Tibial artery (tissue), 4 donors: ENCODE data around the gene CSPG4.
"Not testable (repeated sequence)": the region's sequence is repeated elsewhere in the genome, so short reads cannot be mapped to it uniquely, and the experiment has no call there.

ENCODE experiments used
- DNase-seq, 2 donors: peaks; one replicate each; pipeline ENCODE4 v3.0.0-alpha.2; 2019
- H3K27ac ChIP-seq, 2 donors: fragments of 200-600 bp; sonication (generic) in 1 of 2; 1 replicate in 1 of 2; 2 replicates in 1 of 2; pipeline ENCODE4 v1.5.1; 2018 to 2019; ENCODE audit warnings: mild to moderate bottlenecking in 1 of 2
- H3K27me3 ChIP-seq, 2 donors: fragments of 200-600 bp; sonication (generic) in 1 of 2; one replicate each; pipeline versions ENCODE4 v1.5.1 to v1.6.0; 2016 to 2019
- H3K36me3 ChIP-seq, 3 donors: fragments of 200-600 bp; sonication (generic) in 2 of 3; one replicate each; pipeline ENCODE4 v1.5.1; 2016 to 2019; ENCODE audit warnings: mild to moderate bottlenecking in 2 of 3
- H3K4me1 ChIP-seq, 4 donors: fragments of 200-600 bp; sonication (generic) in 2 of 4; 1 replicate in 3 of 4; 2 replicates in 1 of 4; pipeline ENCODE4 v1.5.1; 2016 to 2019
- H3K4me3 ChIP-seq, 2 donors: fragments of 200-600 bp; sonication (generic) in 1 of 2; 1 replicate in 1 of 2; 2 replicates in 1 of 2; pipeline ENCODE4 v1.5.1; 2018 to 2019; ENCODE audit warnings: mild to moderate bottlenecking in 2 of 2
- H3K9me3 ChIP-seq, 3 donors: fragments of 200-600 bp; sonication (generic) in 1 of 3; one replicate each; pipeline ENCODE4 v1.5.1; 2016 to 2019
- CTCF ChIP-seq, 2 experiments: fragments of 200-600 bp in 1 of 2; fragments of 450-650 bp in 1 of 2; IDR thresholded peaks; one replicate each; pipeline ENCODE4 v1.5.1; 2017 to 2019; ENCODE audit warnings: antibody characterized with exemption in 2 of 2, mild to moderate bottlenecking in 1 of 2, moderate library complexity in 1 of 2
- intact Hi-C: fragments of 100-400 bp; cut with DNase I; formaldehyde crosslinking; loops from one replicate; pipeline ENCODE4 v1.15.0; 2023; ENCODE audit warnings: low total_unique reads

The CSPG4 gene

DNA sequence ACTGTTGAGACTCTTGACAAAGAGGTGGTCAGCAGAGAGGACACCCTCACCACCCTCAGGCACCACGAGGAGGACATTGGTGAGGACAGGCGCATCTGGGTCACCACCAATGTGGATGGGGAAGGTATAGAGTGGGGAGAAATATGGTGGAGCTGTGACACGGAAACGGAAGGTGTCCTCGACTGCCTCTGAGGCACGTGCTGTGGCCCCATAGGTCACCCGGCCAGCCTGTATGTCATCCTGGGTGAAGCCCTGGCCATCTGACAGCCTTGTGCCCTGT lies 24.4 kb downstream of the CSPG4 start:
- H3K9me3 ChIP-seq = no peaks in the 10 kb centered on the region
- no peak for DNase-seq
- no peak overlapping the region for H3K4me3 ChIP-seq
- H3K36me3 ChIP-seq = peaks cover 81 to 95% (median 87%) of the 10 kb centered on the region in 3 donors
- intact Hi-C loops = no loop called here
- no peak for TF ChIP-seq CTCF (IDR thresholded peaks at IDR 0.05)
- H3K27ac ChIP-seq = peak overlapping the region in 1 of 2 donors; percentile 67
- H3K27me3 ChIP-seq = no peaks in the 10 kb centered on the region
- peaks cover 0 to 41% (median 26%) of the 10 kb centered on the region in 4 donors for H3K4me1 ChIP-seq

- H3K36me3 ChIP-seq = peaks cover 83 to 97% (median 91%) of the 10 kb centered on the region in 3 donors
- H3K27ac ChIP-seq = peak overlapping the region; percentile 51 to 67
- TF ChIP-seq CTCF (IDR thresholded peaks at IDR 0.05) = no peak
- no peaks in the 10 kb centered on the region for H3K27me3 ChIP-seq
- intact Hi-C loops = no loop called here
- H3K4me1 ChIP-seq = peaks cover 0 to 38% (median 25%) of the 10 kb centered on the region in 4 donors
- H3K4me3 ChIP-seq = no peak overlapping the region
- no peak for DNase-seq
- H3K9me3 ChIP-seq = no peaks in the 10 kb centered on the region
These were observed 25.0 kb downstream of the CSPG4 start for GRCh38 chr15:75687486-75688277.

DNA sequence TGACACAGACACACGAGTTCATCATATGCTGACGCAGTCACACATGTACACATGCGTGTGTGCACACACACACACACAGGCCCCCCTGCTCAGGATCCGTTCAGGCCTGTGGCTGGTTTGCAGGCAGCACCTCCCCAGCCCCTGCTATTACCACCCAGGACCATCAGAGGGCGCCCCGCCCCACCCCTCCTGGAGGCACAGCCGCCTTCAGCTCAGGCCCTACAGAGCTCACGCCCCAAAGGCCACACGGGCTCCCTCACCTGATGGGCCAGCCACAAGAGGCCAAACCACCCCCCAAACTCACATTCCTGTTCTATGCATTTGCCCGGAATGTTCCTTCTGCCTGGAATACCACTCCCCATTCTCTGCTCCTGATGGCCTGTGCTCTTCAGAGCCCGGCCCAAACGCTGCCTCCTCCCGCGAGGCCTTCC lies 26.4 kb downstream of the CSPG4 start:
- peak; percentile 71 to 91 for DNase-seq
- Histone ChIP-seq H3K4me1 (peaks cover 0 to 33% (median 25%) of the 10 kb centered on the region in 4 donors), H3K36me3 (peaks cover 84 to 97% (median 91%) of the 10 kb centered on the region in 3 donors), H3K27ac (peak overlapping the region; percentile 51 to 67)
- H3K27me3 ChIP-seq, H3K4me3 ChIP-seq, intact Hi-C loops, H3K9me3 ChIP-seq: not testable (repeated sequence)
- peak; percentile 86 to 92 for TF ChIP-seq CTCF (IDR thresholded peaks at IDR 0.05)

DNA sequence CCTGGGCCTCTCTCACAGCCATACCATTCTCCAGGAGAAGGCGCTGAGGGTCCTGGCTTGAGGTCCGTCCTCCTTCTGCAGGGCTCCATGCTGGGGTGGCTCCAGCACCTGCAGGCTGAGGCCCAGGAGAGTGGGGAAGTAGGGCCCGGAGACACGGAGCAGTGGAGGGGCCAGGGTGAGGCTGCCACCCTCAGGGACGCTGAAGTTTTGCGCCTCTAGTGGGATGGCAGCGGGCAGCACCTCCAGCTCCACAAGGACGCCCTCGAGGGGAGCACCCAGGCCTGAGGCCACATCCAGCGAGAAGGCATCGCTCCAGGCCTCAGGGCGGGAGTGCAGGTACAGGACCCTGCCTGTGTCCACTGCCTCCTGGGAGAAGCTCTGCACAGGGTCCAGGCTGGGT lies 27.5 kb downstream of the CSPG4 start:
- Histone ChIP-seq H3K4me1 (peaks cover 0 to 33% (median 25%) of the 10 kb centered on the region in 4 donors), H3K27me3 (no peaks in the 10 kb centered on the region), H3K4me3 (no peak overlapping the region), H3K36me3 (peaks cover 84 to 97% (median 91%) of the 10 kb centered on the region in 3 donors), H3K27ac (peak overlapping the region in 1 of 2 donors; percentile 67), H3K9me3 (no peaks in the 10 kb centered on the region)
- DNase-seq = no peak
- intact Hi-C loops = loop anchor here (2.0 kb wide), 1 partner anchor 48 kb away; no protein-coding TSS in a partner anchor
- TF ChIP-seq CTCF (IDR thresholded peaks at IDR 0.05) = no peak

GRCh38 chr15:75684648-75685047 lies 28.0 kb downstream of the CSPG4 start:
- no peak for DNase-seq
- H3K27ac ChIP-seq = peak overlapping the region in 1 of 2 donors; percentile 67
- H3K27me3 ChIP-seq = no peaks in the 10 kb centered on the region
- H3K4me1 ChIP-seq = peaks cover 0 to 31% (median 25%) of the 10 kb centered on the region in 4 donors
- TF ChIP-seq CTCF (IDR thresholded peaks at IDR 0.05) = no peak
- no peaks in the 10 kb centered on the region for H3K9me3 ChIP-seq
- no peak overlapping the region for H3K4me3 ChIP-seq
- peaks cover 84 to 97% (median 90%) of the 10 kb centered on the region in 3 donors for H3K36me3 ChIP-seq
- intact Hi-C loops = loop anchor here (2.0 kb wide), 1 partner anchor 48 kb away; no protein-coding TSS in a partner anchor
